SK-MEL-5 (cell line): Measurements from ENCODE around the gene KLHL6. TPM values are rescaled to one million over a fixed set of nuclear protein-coding genes. Genes with fewer than 3 reads are reported as not detected.

Experiments used
- DNase-seq: peaks from one replicate; pipeline ENCODE4 v3.0.0-alpha.2; 2016; ENCODE audit warnings: low read depth, low spot score
- in situ Hi-C: cut with HindIII; loops from 2 replicates; pipeline ENCODE4 v1.10.0; 2016; ENCODE audit warnings: low sequenced_read_pairs, high pct_unique_total_duplicates, low pct_unique_long_range_greater_than_20kb
- total RNA-seq: library from RNA; depleted of rRNA; stranded (reverse); fragments of >200 nt; shearing (Covaris generic); gene quantifications from 2 replicates; pipeline ENCODE4 v1.2.3, GENCODE V29; 2014

The KLHL6 gene
- total RNA-seq, 1 experiment from 2014 or later: 0.13 TPM

- in situ Hi-C loops: no loop called here
- DNase-seq: no peak
These were observed 55.2 kb downstream of the KLHL6 start for GRCh38 chr3:183500319-183500718.

- no peak for DNase-seq
- in situ Hi-C loops: no loop called here
These were observed 56.9 kb downstream of the KLHL6 start for GRCh38 chr3:183498634-183499033.

DNA sequence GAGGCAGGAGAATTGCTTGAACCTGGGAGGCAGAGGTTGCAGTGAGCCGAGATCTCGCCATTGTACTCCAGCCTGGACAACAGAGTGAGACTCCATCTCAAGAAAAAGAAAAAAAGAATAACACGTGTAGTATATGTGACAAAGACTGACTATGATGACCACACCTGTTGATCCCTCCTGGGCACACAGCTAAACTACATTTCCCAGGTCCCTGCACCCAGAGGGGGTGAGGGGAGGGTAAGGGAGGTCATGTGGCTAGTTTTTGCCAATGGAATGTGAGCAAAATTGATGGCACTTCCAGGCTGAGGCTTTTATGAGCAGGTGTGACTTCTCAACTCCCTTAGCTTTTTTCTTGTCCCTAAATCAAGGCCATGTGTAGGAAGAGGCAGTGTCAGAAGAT is 58.2 kb downstream of the KLHL6 start:
- DNase-seq: no peak
- in situ Hi-C loops: no loop called here

- in situ Hi-C loops: no loop called here
- DNase-seq: no peak
These were observed 59.2 kb downstream of the KLHL6 start for GRCh38 chr3:183496311-183496710.

- in situ Hi-C loops: no loop called here
These were observed 61.2 kb downstream of the KLHL6 start for GRCh38 chr3:183494341-183494740.

GRCh38 chr3:183493296-183494045 is 62.0 kb downstream of the KLHL6 start:
- no peak for DNase-seq
- in situ Hi-C loops: no loop called here

More at GRCh38 chr3:183494341-183494740, 61.2 kb downstream of the KLHL6 start:
- no peak for DNase-seq

GRCh38 chr3:183492849-183493179 is 62.7 kb downstream of the KLHL6 start:
- in situ Hi-C loops: no loop called here
- no peak for DNase-seq

DNA sequence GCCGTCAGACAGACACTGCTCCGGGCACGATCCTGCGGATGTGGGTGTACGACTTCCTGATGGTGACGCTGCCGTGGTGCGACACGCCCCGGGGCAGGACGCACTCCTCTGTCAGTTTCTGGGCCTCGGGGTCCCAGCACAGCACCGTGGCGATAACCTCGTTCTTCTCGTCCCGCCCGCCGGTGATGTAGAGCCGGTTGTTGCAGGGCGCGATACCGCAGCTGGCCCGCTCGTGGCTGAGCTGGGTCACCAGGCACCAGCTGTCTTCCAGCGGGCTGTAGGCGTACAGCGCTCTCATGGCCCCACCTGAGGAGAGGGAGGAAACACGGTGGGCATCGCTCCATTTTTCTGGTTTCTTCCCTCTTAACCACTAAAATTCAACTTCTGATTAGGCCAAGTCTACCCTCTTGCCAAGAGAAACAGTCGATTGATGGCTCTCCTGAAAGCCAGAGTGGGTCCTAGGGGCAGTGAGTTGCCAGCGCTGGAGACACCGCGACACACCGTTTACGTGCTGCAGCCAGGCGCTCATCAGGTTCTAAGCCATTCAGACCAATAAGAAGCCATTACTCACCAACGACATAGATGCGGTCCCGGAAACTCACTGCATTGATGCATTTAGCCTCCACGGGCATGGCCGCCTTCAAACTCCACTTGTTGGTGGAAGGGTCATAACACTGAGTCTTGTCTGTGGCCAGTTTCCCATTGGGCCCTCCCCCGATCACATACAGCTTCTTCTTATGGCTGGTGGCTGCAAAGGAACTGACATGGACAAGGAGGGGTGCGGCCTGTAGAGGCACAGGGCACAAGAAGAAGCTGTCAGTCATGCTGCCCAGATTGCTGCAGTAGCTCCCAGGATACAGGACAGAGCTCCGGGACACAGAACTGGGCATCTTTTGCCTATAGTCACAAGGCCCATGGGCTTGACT is 63.3 kb downstream of the KLHL6 start:
- no peak for DNase-seq
- in situ Hi-C loops: no loop called here

DNA sequence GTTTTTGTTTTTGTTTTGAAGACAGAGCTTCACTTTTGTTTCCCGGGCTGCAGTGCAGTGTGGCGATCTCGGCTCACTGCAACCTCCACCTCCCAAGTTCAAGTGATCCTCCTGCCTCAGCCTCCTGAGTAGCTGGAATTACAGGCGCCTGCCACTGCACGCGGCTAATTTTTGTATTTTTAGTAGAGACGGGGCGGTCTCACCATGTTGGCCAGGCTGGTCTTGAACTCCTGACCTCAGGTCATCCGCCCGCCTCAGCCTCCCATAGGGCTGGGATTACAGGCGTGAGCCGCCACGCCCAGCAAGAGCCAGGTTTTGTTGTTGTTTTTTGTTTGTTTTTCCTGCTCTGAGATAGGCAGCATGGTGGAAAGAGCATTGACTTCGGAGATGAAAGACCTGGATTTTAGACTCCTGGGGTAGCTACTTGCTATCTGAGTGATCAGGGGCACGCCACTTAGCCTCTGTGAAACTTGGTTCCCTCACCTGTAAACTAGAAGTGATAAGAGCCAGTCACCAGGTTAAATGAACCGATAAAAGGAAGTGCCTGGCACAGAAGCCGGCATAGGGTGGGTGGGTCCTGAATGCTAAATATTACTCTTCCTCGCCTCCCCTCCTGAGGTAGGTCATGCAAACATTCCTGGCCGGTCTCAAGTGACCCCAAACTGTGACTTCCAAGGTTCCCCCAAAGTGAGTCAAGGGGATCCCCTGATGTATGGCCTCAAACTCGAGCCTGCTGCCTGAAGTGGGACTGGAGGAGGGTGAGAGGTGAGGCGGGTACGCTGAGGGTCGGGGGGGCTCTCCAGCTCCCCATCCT is 64.2 kb downstream of the KLHL6 start:
- DNase-seq: no peak
- in situ Hi-C loops: no loop called here

- in situ Hi-C loops: no loop called here
- no peak for DNase-seq
These were observed 64.9 kb downstream of the KLHL6 start for GRCh38 chr3:183490653-183491052.

DNA sequence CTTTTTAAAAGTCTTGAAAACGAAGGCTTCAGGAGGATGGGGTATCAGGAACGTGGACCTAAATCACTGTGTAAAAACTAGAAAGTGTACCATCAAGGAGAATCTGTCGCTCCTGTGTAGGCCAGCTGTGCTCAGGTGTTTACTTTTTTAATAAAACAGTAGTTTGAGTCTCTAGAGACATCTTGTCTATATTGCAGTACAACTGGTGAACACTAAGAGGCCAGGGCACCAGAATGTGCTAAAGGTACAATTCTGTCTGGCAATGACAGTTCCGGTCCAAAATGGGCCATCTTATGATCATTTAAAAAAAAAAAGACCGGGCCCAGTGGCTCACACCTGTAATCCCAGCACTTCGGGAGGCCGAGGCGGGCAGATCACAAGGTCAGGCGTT is 65.3 kb downstream of the KLHL6 start:
- DNase-seq: no peak
- in situ Hi-C loops: no loop called here

DNA sequence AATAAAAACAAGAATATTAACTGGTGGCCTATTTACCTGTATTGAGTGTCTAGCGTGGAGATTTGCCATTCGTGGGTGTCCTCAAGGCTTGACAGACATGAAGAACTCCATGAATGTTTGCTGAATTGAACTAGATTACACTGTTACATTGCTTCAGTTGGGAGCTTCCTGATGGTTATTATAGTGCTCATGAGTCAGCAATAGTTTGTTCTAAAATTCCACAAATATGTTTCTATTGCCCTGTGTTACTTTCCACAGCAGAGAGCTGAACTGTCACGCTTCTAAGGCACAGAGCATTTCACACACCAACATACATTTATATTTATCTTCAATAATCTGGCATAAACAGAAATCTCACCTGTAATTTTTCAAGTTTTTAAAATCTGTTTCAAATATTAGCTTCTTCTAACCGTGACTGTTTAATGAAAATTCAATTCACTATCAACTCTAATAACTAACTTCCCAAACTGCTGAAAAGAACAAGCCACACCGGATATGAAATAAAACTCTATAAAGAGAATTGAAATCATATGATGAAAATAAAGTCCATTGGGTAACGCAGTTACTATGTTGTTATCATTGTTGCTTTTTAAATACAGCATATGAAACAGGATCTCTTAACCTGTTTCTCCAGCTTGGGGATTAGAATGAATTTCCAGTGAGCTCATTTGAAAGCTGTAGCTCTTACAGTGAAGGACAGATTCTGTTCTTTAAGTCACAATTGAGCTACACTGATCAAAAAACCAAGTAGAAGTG is 65.9 kb downstream of the KLHL6 start:
- DNase-seq: no peak
- in situ Hi-C loops: no loop called here

DNA sequence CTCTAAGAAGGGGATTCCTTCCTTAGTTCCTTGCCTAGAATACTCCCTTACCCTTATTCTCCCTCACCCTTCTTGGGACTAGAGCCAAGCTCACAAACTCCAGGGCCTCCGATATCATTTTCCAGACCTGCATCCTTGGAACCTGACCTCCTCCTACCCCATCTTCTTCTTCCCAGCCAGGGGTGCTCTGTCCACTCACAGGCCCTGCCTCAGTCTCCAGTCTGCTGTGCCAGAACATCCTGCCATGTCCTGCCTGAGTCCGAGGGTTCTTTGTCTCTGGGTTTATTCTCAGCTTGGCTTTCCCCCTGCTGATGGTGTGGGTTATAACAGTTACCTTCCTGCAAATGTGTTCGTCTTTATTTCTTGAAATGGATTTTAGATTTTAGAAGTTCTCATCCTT is 67.2 kb downstream of the KLHL6 start:
- in situ Hi-C loops: no loop called here

DNA sequence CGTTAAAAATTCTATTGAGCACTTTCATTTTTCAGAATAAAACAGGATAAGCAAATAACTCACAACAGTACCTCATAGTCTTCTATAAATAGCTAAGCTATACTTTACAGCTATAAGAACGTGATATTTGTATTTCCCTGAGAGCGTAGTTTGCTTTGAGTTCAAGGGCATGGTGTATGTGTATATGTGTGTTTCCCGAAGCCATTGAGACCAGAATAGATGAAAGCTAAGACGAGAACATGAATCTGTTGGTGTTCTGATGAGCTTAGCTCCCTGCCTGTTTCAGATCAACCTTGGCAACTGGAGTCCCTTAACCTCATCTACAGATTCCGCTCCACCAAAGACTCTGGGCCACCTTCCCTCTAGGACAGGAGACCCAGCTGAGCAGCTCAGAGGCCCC is 67.6 kb downstream of the KLHL6 start:
- in situ Hi-C loops: no loop called here

More for the DNA sequence above, 67.2 kb downstream of the KLHL6 start:
- DNase-seq: no peak

DNA sequence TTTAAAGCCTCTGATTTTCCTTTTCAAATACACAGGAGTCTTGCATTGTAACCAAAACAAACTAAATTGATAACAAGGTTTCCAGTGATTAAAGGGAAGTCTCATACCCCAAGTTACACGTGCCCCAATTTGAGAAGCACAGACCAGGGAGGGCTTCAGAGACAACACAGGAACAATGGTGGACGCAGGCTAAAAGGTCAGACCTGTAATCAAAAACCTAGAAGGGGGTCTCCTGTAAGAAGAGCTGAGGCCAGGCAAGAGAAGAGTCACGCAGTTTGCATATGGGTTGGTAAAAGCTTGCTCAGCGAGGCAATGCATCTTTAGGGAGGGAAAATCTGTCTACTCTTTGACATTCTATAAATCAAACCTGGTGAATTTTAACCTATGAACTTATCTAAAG is 68.5 kb downstream of the KLHL6 start:
- in situ Hi-C loops: no loop called here
- DNase-seq: no peak

More for the DNA sequence above, 67.6 kb downstream of the KLHL6 start:
- DNase-seq: no peak

DNA sequence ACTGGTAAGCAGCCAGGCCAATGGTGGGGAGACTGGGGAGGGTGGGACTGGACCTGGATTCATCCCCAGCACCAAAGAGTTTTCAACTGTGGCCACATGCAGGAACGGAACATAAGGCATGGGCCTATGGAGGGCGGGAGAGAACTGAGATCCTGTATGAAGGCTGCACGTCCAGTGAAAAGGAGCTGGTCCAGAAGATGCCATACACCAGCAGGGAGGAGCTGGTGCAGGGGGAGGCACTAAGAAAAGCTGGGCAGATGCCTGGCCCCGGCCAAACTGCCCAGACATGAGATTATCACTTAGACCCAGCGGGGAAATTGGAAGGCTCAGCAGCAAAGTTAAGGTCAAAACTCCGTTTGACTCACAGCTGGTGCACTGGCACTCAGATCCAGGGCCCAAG is 69.0 kb downstream of the KLHL6 start:
- DNase-seq: no peak
- in situ Hi-C loops: no loop called here

DNA sequence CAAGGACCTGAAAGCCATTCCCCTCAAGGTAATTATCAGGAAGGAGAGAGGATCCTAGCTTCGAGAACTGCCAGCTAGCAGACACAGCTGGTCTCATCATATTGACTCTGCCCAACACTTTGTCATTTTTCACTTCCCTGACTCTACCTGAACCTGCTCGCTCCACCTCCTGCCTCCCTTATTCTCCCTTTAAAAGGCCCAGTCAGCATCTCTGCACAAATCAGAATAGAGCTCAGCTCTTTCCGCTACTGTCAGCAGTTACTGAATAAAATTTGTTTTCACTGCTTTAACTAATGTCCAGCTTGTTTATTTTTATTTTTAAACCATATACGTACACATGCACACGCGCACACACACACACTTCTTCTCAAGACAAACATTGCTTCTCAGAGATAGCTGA is 69.9 kb downstream of the KLHL6 start:
- in situ Hi-C loops: no loop called here
- no peak for DNase-seq
